ENCODE data around the gene TRAP1.
"Not testable (repeated sequence)": the region's sequence is repeated elsewhere in the genome, so short reads cannot be mapped to it uniquely, and the experiment has no call there.

Gene TRAP1

DNA sequence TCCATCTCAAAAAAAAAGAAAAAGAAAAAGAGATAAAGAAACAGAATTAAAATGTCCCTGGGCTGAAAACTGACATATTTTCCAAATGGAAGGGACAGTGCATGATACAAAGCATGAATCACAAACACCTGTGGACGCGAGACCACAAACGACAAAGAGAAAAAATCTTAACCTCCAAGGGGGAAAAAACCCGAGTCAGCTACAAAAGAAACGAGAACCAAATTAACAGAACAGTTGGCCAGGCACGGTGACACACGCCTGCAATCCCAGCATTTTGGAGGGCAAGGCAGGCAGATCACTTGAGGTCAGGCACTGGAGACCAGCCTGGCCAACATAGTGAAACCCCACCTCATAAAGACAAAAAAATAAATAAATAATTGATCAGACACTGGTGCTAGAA, 1.9 kb downstream of the TRAP1 start:
- TF ChIP-seq, protein P1, sequence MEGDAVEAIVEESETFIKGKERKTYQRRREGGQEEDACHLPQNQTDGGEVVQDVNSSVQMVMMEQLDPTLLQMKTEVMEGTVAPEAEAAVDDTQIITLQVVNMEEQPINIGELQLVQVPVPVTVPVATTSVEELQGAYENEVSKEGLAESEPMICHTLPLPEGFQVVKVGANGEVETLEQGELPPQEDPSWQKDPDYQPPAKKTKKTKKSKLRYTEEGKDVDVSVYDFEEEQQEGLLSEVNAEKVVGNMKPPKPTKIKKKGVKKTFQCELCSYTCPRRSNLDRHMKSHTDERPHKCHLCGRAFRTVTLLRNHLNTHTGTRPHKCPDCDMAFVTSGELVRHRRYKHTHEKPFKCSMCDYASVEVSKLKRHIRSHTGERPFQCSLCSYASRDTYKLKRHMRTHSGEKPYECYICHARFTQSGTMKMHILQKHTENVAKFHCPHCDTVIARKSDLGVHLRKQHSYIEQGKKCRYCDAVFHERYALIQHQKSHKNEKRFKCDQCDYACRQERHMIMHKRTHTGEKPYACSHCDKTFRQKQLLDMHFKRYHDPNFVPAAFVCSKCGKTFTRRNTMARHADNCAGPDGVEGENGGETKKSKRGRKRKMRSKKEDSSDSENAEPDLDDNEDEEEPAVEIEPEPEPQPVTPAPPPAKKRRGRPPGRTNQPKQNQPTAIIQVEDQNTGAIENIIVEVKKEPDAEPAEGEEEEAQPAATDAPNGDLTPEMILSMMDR (IDR thresholded peaks at IDR 0.05; ENCODE audit: low read depth, low read length, missing control alignments) = no peak

DNA sequence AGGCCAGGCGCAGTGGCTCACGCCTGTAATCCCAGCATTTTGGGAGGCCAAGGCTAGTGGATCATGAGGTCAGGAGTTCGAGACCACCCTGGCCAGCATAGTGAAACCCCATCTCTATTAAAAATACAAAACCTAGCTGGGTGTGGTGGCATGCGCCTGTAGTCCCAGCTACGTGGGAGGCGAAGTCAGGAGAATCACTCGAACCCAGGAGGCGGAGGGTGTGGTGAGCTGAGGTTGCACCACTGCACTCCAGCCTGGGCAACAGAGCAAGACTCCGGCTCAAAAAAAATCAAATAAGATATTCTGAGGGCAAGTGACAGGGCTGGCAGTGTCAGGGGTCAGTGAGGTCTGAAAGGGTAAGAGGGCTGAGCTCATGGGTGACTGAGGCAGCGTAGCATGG, 2.9 kb downstream of the TRAP1 start:
- not testable (repeated sequence) for H3K4me3 ChIP-seq (ENCODE audit: low read depth, low read length); DNase-seq (ENCODE audit: low read depth)

More for the DNA sequence above, 1.9 kb downstream of the TRAP1 start:
- no peak for DNase-seq (ENCODE audit: low read depth)
- H3K4me3 ChIP-seq (ENCODE audit: low read depth, low read length) = no peak overlapping the region

DNA sequence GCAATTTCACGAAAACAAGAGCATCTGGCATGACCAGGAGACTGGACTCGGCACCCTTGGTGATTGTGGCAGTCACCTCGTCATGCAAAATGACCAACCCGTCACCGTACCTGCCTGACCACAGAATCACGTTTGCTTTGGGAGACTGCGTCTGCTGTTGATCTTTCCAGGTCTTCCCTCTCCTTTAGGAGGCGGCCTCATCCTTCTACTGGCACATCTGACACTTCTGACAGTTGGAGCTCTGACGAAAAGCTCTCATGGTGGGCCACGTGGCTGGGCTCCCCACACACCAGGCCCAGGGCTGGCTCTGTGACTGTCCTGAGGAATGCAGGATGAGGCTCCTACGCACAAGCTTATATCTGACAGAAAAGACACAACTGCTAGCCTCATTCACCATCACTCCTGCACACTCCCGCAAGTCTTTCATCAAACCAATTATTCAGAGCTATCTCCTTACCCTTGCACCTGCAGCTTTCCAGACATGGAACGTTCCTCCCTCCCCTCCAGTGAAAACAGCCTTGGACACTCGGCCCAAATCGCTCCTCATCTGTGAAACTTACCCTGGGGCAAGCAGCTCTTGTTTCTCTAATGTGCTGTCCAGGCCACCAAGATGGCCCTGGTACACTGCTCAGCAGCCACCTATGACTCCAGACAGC, 3.6 kb downstream of the TRAP1 start:
- TF ChIP-seq, protein P1 (IDR thresholded peaks at IDR 0.05; ENCODE audit: low read depth, low read length, missing control alignments) = no peak
- no peak for DNase-seq (ENCODE audit: low read depth)
- H3K4me3 ChIP-seq (ENCODE audit: low read depth, low read length) = no peak overlapping the region

DNA sequence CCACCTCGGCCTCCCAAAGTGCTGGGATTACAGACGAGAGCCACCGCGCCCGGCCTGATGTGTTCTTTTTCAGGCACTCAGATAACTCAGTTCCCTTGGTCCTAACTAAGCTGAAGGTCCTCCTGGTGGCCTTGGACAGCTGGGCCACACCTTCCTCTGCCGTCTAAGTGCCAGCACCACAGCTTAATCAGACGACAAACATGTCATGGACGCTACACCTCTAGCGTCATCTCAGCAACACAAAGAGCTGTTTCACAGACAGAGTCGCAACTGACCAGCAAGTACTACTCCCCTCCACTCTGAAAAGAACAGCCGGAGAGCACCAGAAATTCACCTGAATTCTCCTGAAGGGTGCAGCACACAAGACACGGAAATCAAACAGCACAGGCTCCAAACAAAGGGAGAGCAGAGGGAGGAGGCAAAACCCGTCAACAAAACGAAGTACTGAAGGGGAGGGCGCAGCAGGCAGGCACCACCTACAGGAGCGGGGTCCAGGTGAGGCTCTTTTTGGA, 4.4 kb downstream of the TRAP1 start:
- TF ChIP-seq, protein P1 (IDR thresholded peaks at IDR 0.05; ENCODE audit: low read depth, low read length, missing control alignments) = no peak

DNA sequence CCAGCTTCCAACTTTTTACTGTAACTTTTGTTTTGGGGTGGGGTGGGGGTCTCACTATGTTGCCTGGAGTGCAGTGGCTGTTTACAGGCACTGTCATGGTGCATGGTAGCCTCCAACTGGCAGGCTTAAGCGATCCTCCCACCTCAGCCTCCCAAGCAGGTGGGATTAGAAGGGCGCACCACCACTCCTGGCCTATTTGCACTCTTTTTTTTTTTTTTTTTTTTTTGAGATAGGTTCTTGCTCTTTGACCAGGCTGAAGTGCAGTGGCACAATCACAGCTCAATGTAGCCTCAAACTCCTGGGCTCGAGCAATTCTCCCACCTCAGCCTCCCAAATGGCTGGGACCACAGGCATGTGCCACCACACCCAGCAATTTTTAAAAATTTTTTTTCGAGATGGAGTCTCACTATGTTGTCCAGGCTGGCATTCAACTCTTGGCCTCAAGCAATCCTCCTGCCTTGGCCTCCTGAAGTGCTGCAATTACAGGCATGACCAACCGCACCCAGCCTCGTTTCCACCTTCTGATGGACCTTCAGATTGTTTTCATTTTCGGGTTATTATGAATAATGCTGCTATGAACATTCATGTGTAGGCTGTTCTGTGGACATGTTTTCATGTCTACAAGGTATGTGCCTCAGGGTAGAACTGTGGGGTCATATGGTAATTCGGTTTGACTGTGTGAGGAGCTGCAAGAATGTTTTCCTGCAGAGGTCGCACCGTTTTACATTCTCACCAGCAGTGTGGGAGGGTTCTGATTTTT, 10.9 kb downstream of the TRAP1 start:
- DNase-seq (ENCODE audit: low read depth) = no peak
- TF ChIP-seq, protein P1 (IDR thresholded peaks at IDR 0.05; ENCODE audit: low read depth, low read length, missing control alignments) = no peak
- no peak overlapping the region for H3K4me3 ChIP-seq (ENCODE audit: low read depth, low read length)

More for the DNA sequence above, 4.4 kb downstream of the TRAP1 start:
- DNase-seq (ENCODE audit: low read depth) = no peak
- no peak overlapping the region for H3K4me3 ChIP-seq (ENCODE audit: low read depth, low read length)

DNA sequence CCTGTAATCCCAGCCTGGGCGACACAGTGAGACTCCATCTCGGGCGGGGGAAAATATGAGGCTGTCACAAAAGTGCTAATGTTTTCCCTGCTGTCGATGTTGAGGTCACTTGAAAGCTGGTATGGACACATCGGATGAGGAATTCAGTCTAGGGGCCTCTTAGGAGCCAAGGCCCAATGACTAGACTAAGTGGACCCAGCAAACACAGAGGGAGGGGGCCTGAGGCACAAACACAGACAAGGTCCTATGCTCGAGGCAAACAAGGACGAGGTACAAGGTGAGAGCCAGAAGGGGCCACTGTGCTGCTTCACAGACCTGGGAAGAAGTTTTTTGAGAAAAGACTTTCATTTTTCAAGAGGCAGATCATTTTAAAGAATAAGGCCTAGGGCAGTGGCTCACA, 15.2 kb downstream of the TRAP1 start:
- H3K4me3 ChIP-seq (ENCODE audit: low read depth, low read length) = no peak overlapping the region
- DNase-seq (ENCODE audit: low read depth) = no peak
- TF ChIP-seq, protein P1 (IDR thresholded peaks at IDR 0.05; ENCODE audit: low read depth, low read length, missing control alignments) = no peak

DNA sequence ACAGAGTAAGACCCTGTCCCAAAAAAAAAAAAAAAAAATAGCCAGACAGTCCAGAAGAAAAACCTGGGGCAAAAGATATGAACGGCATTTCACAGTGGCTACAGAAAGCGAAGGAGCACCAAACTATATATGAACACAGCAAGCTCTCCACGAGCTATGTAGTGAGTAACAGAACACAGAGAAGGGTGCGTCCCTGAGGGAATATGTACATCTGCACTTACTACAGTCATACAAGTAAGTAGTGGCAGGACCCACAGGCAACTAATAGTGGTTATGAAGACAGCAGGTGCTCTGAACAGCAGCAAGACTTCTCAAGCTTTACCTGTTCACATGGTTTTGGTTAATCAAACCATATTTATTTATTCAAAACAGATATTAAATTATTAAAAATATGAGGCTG, 15.8 kb downstream of the TRAP1 start:
- TF ChIP-seq, protein P1 (IDR thresholded peaks at IDR 0.05; ENCODE audit: low read depth, low read length, missing control alignments) = no peak
- no peak overlapping the region for H3K4me3 ChIP-seq (ENCODE audit: low read depth, low read length)
- no peak for DNase-seq (ENCODE audit: low read depth)

Measured in GM12864 (cell line).